ENCODE results near the gene RASL10A. TPM values are rescaled to one million over a fixed set of nuclear protein-coding genes. Genes with fewer than 3 reads are reported as not detected.

The RASL10A gene
- total RNA-seq, 1 experiment from 2014 or later = 0.82 TPM

- Mint-ChIP-seq H3K4me1 (ENCODE audit: insufficient read depth, unreplicated experiment) (peaks cover 11% of the 10 kb centered on the region), H3K27ac (ENCODE audit: low read depth, unreplicated experiment) (no peak overlapping the region), H3K27me3 (ENCODE audit: insufficient read depth, unreplicated experiment) (no peaks in the 10 kb centered on the region), H3K4me3 (ENCODE audit: unreplicated experiment) (no peak overlapping the region), H3K9me3 (ENCODE audit: unreplicated experiment) (no peaks in the 10 kb centered on the region), H3K36me3 (ENCODE audit: insufficient read depth, unreplicated experiment) (peaks cover 42% of the 10 kb centered on the region)
- no TSS peak for BruUV-seq (replicated peaks)
- ChIA-PET POLR2A (interaction anchor here (1.0 to 1.4 kb wide), 2 partner anchors 12 to 14 kb away, joined by 3 to 4 read pairs; no protein-coding TSS in a partner anchor), CTCF (interaction anchor here (0.6 to 0.7 kb wide), 2 partner anchors 413 to 1002 kb away, joined by 3 read pairs; no protein-coding TSS in a partner anchor)
- no peak for DNase-seq (ENCODE audit: unreplicated experiment)
- no peak for TF ChIP-seq CTCF (IDR thresholded peaks at IDR 0.05; ENCODE audit: unreplicated experiment)
- intact Hi-C loops (cut with micrococcal nuclease) = no loop called here
Measured at GRCh38 chr22:29334696-29335344, 19.3 kb upstream of the RASL10A start.

- Mint-ChIP-seq H3K4me1 (ENCODE audit: insufficient read depth, unreplicated experiment) (peaks cover 4% of the 10 kb centered on the region), H3K36me3 (ENCODE audit: insufficient read depth, unreplicated experiment) (peaks cover 43% of the 10 kb centered on the region), H3K9me3 (ENCODE audit: unreplicated experiment) (no peaks in the 10 kb centered on the region), H3K27me3 (ENCODE audit: insufficient read depth, unreplicated experiment) (no peaks in the 10 kb centered on the region), H3K4me3 (ENCODE audit: unreplicated experiment) (no peak overlapping the region), H3K27ac (ENCODE audit: low read depth, unreplicated experiment) (no peak overlapping the region)
- CTCF ChIA-PET = interaction anchor here (0.6 to 0.7 kb wide), 2 partner anchors 414 to 1003 kb away, joined by 3 read pairs; no protein-coding TSS in a partner anchor
- no TSS peak for BruUV-seq (replicated peaks)
- intact Hi-C loops (cut with micrococcal nuclease) = no loop called here
- POLR2A ChIA-PET = interaction anchor here (1.0 to 1.4 kb wide), 2 partner anchors 12 to 13 kb away, joined by 3 to 4 read pairs; no protein-coding TSS in a partner anchor
- no peak for TF ChIP-seq CTCF (IDR thresholded peaks at IDR 0.05; ENCODE audit: unreplicated experiment)
- DNase-seq (ENCODE audit: unreplicated experiment) = no peak
Measured at GRCh38 chr22:29334148-29334547, 18.7 kb upstream of the RASL10A start.

GRCh38 chr22:29332886-29333496 lies 17.5 kb upstream of the RASL10A start:
- Mint-ChIP-seq H3K4me3 (ENCODE audit: unreplicated experiment) (no peak overlapping the region), H3K4me1 (ENCODE audit: insufficient read depth, unreplicated experiment) (peaks cover 5% of the 10 kb centered on the region), H3K27ac (ENCODE audit: low read depth, unreplicated experiment) (no peak overlapping the region), H3K36me3 (ENCODE audit: insufficient read depth, unreplicated experiment) (peaks cover 36% of the 10 kb centered on the region), H3K27me3 (ENCODE audit: insufficient read depth, unreplicated experiment) (no peaks in the 10 kb centered on the region), H3K9me3 (ENCODE audit: unreplicated experiment) (no peaks in the 10 kb centered on the region)
- no peak for TF ChIP-seq CTCF (IDR thresholded peaks at IDR 0.05; ENCODE audit: unreplicated experiment)
- POLR2A ChIA-PET = no interaction called here
- no peak for DNase-seq (ENCODE audit: unreplicated experiment)
- BruUV-seq (replicated peaks) = no TSS peak
- CTCF ChIA-PET = interaction anchor here (0.5 kb wide), 1 partner anchor 47 kb away, joined by 3 read pairs; no protein-coding TSS in a partner anchor
- intact Hi-C loops (cut with micrococcal nuclease) = no loop called here

- Mint-ChIP-seq H3K4me3 (ENCODE audit: unreplicated experiment) (no peak overlapping the region), H3K36me3 (ENCODE audit: insufficient read depth, unreplicated experiment) (peaks cover 37% of the 10 kb centered on the region), H3K9me3 (ENCODE audit: unreplicated experiment) (no peaks in the 10 kb centered on the region), H3K27ac (ENCODE audit: low read depth, unreplicated experiment) (no peak overlapping the region), H3K4me1 (ENCODE audit: insufficient read depth, unreplicated experiment) (peaks cover 5% of the 10 kb centered on the region), H3K27me3 (ENCODE audit: insufficient read depth, unreplicated experiment) (no peaks in the 10 kb centered on the region)
- TF ChIP-seq CTCF (IDR thresholded peaks at IDR 0.05; ENCODE audit: unreplicated experiment) = no peak
- POLR2A ChIA-PET = no interaction called here
- no TSS peak for BruUV-seq (replicated peaks)
- DNase-seq (ENCODE audit: unreplicated experiment) = no peak
- intact Hi-C loops (cut with micrococcal nuclease) = no loop called here
- CTCF ChIA-PET = no interaction called here
Measured at GRCh38 chr22:29331658-29332300, 16.3 kb upstream of the RASL10A start.
